ENCODE data around the gene GPR39. TPM values are rescaled to one million over a fixed set of nuclear protein-coding genes. Genes with fewer than 3 reads are reported as not detected.

GPR39 gene
- total RNA-seq = 10 to 100 TPM; 12.3 to 14.6 TPM

DNA sequence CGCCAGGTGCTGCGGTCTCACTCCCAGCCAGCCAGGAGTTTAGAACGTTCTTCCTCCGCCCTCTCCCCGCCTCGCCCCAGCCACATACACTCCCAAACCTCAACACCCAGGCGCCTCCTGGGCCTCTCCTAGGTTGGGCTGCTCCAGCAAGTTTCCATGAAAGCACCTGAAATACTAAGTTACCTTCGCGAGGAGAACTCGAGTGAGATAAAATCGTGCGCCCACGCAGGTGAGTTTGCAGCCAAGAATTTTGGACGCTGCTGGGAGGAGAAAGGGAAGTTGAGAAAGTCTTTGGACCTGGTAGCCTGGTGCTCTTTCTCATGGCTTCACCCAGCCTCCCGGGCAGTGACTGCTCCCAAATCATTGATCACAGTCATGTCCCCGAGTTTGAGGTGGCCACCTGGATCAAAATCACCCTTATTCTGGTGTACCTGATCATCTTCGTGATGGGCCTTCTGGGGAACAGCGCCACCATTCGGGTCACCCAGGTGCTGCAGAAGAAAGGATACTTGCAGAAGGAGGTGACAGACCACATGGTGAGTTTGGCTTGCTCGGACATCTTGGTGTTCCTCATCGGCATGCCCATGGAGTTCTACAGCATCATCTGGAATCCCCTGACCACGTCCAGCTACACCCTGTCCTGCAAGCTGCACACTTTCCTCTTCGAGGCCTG, at the start of gene GPR39:
GPR39 (plus strand) TSS at position 83 of the 673 bp plus-strand sequence.
- DNase-seq = peak; percentile 72
- H3K9me3 ChIP-seq = no peaks in the 10 kb centered on the region
- peak within 1 kb of the TSS; percentile 93 for H3K27ac ChIP-seq
- H3K27me3 ChIP-seq = no peaks in the 10 kb centered on the region
- H3K4me1 ChIP-seq = no peaks in the 10 kb centered on the region
- no peaks in the 10 kb centered on the region for H3K36me3 ChIP-seq
- intact Hi-C loops (cut with DNase I) = no loop called here
- TF ChIP-seq, protein P1, sequence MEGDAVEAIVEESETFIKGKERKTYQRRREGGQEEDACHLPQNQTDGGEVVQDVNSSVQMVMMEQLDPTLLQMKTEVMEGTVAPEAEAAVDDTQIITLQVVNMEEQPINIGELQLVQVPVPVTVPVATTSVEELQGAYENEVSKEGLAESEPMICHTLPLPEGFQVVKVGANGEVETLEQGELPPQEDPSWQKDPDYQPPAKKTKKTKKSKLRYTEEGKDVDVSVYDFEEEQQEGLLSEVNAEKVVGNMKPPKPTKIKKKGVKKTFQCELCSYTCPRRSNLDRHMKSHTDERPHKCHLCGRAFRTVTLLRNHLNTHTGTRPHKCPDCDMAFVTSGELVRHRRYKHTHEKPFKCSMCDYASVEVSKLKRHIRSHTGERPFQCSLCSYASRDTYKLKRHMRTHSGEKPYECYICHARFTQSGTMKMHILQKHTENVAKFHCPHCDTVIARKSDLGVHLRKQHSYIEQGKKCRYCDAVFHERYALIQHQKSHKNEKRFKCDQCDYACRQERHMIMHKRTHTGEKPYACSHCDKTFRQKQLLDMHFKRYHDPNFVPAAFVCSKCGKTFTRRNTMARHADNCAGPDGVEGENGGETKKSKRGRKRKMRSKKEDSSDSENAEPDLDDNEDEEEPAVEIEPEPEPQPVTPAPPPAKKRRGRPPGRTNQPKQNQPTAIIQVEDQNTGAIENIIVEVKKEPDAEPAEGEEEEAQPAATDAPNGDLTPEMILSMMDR (IDR thresholded peaks at IDR 0.05) = peak; percentile 39
- peak within 1 kb of the TSS; percentile 71 to 84 for H3K9ac ChIP-seq (ENCODE audit: low read depth in 2 of 2, low read length in 2 of 2)
- H3K4me3 ChIP-seq = peak within 1 kb of the TSS; percentile 44

DNA sequence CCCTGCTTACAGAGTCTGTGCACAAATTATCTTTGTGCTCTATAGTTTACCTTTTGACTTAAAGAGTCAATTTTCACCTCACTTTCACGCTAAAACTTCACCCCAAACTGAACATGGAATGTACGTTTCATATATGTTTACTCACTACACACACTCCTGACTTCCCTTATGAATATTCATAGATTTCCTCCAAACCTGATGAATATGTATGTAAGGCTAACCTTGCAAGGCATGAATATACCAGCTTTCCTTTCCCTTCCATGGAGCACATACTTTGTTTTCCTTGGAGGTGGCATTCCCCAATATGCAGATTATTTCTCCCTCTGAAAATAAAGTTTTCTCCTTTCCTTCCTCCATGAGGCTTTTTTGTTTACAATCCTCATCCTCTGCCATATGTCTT, 48.4 kb upstream of the GPR39 start:
- Histone ChIP-seq H3K36me3 (no peaks in the 10 kb centered on the region), H3K4me3 (no peak overlapping the region), H3K9me3 (no peaks in the 10 kb centered on the region), H3K27ac (no peak overlapping the region), H3K27me3 (no peaks in the 10 kb centered on the region), H3K4me1 (no peaks in the 10 kb centered on the region), H3K9ac (ENCODE audit: low read depth in 2 of 2, low read length in 2 of 2) (no peak overlapping the region)
- intact Hi-C loops (cut with DNase I) = no loop called here
- DNase-seq = no peak
- TF ChIP-seq, protein P1 (IDR thresholded peaks at IDR 0.05) = no peak

DNA sequence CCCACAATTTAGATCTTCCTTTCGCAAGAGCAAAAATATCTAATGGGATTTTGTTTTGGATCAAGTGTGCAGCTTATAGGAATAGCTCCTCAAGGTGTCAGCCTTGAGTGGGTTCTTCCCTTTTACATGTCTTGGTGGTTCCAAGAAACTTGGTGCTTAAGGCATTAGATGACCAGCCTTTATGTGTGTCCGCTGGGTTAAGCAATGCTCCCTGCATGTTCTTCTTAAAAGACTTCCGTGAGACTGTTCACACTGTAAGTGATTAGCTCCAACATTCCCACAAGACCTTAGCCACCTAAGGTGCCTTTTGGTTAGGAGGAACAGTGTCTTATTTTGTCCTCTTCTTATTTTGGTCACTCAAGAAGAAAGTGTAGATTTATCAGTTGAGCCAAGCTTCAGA, 44.3 kb upstream of the GPR39 start:
- H3K4me1 ChIP-seq = no peaks in the 10 kb centered on the region
- intact Hi-C loops (cut with DNase I) = no loop called here
- TF ChIP-seq, protein P1 (IDR thresholded peaks at IDR 0.05) = no peak

DNA sequence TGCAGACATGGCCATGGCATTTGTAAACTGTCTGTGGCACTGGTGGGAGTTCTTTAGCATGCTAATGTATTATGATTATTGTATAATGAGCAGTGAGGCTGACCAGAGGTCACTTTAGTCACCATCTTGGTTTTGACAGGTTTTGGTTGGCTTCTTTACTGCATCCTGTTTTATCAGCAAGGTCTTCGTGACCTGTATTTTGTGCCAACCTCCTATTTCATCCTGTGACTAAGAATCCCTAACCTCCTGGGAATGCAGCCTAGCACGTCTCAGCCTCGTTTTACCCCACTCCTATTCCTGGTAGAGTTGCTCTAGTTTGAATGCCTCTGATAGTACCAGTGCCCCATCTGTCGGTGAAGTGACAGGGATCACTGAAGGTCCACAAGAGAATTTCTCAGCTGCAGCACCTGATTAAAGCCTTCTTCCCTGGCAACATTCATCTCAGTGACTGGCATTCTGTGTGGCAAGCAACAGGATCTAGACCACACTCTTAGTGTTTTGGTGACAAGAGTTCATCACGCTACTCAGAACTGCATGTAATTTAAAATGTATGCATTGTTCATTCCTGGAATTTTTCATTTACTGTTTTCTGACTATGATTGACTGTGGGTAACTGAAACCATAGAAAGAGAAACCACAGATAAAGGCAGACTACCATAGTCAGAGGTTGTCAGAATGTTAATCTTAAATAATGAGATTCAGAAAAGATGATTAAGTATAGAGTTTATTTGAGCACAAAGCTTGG, 43.0 kb upstream of the GPR39 start:
- no peak for DNase-seq
- intact Hi-C loops (cut with DNase I) = no loop called here
- H3K9me3 ChIP-seq = no peaks in the 10 kb centered on the region
- H3K4me1 ChIP-seq = no peaks in the 10 kb centered on the region
- no peaks in the 10 kb centered on the region for H3K27me3 ChIP-seq
- no peaks in the 10 kb centered on the region for H3K36me3 ChIP-seq
- peak overlapping the region; percentile 52 for H3K27ac ChIP-seq
- H3K9ac ChIP-seq (ENCODE audit: low read depth in 2 of 2, low read length in 2 of 2) = no peak overlapping the region
- H3K4me3 ChIP-seq = no peak overlapping the region
- TF ChIP-seq, protein P1 (IDR thresholded peaks at IDR 0.05) = no peak

More for the DNA sequence above, 44.3 kb upstream of the GPR39 start:
- no peak for DNase-seq
- H3K36me3 ChIP-seq = no peaks in the 10 kb centered on the region
- H3K27me3 ChIP-seq = no peaks in the 10 kb centered on the region
- H3K4me3 ChIP-seq = no peak overlapping the region
- H3K9ac ChIP-seq (ENCODE audit: low read depth in 2 of 2, low read length in 2 of 2) = no peak overlapping the region
- no peak overlapping the region for H3K27ac ChIP-seq
- H3K9me3 ChIP-seq = no peaks in the 10 kb centered on the region

DNA sequence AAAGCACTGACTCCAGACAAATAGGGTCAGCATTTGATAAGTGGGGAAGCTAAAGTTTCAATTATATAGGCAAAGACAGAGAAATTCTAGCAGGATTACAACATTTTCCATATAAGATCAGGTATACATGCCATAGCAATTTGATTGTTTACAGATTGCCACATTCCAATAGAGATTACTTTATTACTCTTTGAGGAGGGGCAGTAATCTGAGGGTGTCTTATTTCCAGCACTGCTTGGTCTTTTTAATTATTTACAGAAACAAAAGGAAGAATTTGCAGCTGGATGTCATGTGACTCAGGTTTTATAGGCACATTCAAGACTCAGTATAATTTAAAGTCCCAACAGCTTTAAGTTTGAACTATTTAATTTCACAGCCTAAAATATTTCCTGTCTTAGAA, 42.5 kb upstream of the GPR39 start:
- Histone ChIP-seq H3K27me3 (no peaks in the 10 kb centered on the region), H3K4me1 (no peaks in the 10 kb centered on the region), H3K36me3 (no peaks in the 10 kb centered on the region), H3K9me3 (no peaks in the 10 kb centered on the region), H3K9ac (ENCODE audit: low read depth in 2 of 2, low read length in 2 of 2) (no peak overlapping the region), H3K27ac (peak overlapping the region; percentile 52), H3K4me3 (no peak overlapping the region)
- TF ChIP-seq, protein P1 (IDR thresholded peaks at IDR 0.05) = no peak
- intact Hi-C loops (cut with DNase I) = no loop called here
- no peak for DNase-seq

All from colonic mucosa (tissue), 4 donors.